Measurements from ENCODE around the gene SH3BGRL2.

DNA sequence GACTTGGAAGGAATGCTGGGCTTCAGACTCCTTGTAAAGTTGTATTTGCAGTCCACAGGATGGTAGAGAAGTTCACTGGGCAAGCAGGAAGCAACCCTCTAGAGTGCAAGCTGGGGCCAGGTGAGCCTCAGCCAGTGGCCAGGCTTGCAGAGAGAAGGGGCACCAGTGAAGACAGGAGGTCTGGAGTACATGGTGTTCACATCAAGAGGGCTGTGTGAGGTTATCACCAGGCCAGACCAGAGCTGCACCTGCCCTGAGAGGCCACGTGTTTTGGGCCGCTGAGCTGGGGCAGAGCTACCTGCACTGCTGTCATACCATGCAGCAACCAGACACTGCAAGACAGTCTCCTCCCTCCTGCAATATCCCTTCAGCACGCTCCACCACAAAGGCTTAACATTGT lies 79.0 kb downstream of the SH3BGRL2 start:
- no peak for TF ChIP-seq ZNF585B (tag by site-specific recombination; IDR thresholded peaks at IDR 0.05)
- TF ChIP-seq, protein P1, sequence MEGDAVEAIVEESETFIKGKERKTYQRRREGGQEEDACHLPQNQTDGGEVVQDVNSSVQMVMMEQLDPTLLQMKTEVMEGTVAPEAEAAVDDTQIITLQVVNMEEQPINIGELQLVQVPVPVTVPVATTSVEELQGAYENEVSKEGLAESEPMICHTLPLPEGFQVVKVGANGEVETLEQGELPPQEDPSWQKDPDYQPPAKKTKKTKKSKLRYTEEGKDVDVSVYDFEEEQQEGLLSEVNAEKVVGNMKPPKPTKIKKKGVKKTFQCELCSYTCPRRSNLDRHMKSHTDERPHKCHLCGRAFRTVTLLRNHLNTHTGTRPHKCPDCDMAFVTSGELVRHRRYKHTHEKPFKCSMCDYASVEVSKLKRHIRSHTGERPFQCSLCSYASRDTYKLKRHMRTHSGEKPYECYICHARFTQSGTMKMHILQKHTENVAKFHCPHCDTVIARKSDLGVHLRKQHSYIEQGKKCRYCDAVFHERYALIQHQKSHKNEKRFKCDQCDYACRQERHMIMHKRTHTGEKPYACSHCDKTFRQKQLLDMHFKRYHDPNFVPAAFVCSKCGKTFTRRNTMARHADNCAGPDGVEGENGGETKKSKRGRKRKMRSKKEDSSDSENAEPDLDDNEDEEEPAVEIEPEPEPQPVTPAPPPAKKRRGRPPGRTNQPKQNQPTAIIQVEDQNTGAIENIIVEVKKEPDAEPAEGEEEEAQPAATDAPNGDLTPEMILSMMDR (tag by site-specific recombination; IDR thresholded peaks at IDR 0.05), result no peak
- no peak for TF ChIP-seq GLI4 (tag by site-specific recombination; IDR thresholded peaks at IDR 0.05)
- TF ChIP-seq ZNF10 (tag by site-specific recombination; IDR thresholded peaks at IDR 0.05), result no peak
- TF ChIP-seq ZNF24 (tag by site-specific recombination; IDR thresholded peaks at IDR 0.05), result no peak
- TF ChIP-seq ZNF274 (IDR thresholded peaks at IDR 0.05; ENCODE audit: low read length), result no peak
- no peak for TF ChIP-seq ZNF274 (tag by site-specific recombination; IDR thresholded peaks at IDR 0.05; ENCODE audit: borderline replicate concordance)
- no peak for TF ChIP-seq GFI1B (tag by site-specific recombination; IDR thresholded peaks at IDR 0.05)
- no peak for TF ChIP-seq KLF16 (tag by site-specific recombination; IDR thresholded peaks at IDR 0.05)
- no peak for TF ChIP-seq ZNF140 (tag by site-specific recombination; IDR thresholded peaks at IDR 0.05)
- TF ChIP-seq, protein P2, sequence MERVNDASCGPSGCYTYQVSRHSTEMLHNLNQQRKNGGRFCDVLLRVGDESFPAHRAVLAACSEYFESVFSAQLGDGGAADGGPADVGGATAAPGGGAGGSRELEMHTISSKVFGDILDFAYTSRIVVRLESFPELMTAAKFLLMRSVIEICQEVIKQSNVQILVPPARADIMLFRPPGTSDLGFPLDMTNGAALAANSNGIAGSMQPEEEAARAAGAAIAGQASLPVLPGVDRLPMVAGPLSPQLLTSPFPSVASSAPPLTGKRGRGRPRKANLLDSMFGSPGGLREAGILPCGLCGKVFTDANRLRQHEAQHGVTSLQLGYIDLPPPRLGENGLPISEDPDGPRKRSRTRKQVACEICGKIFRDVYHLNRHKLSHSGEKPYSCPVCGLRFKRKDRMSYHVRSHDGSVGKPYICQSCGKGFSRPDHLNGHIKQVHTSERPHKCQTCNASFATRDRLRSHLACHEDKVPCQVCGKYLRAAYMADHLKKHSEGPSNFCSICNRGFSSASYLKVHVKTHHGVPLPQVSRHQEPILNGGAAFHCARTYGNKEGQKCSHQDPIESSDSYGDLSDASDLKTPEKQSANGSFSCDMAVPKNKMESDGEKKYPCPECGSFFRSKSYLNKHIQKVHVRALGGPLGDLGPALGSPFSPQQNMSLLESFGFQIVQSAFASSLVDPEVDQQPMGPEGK (tag by site-specific recombination; IDR thresholded peaks at IDR 0.05), result no peak
- TF ChIP-seq, protein P3, sequence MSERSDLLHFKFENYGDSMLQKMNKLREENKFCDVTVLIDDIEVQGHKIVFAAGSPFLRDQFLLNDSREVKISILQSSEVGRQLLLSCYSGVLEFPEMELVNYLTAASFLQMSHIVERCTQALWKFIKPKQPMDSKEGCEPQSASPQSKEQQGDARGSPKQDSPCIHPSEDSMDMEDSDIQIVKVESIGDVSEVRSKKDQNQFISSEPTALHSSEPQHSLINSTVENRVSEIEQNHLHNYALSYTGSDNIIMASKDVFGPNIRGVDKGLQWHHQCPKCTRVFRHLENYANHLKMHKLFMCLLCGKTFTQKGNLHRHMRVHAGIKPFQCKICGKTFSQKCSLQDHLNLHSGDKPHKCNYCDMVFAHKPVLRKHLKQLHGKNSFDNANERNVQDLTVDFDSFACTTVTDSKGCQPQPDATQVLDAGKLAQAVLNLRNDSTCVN (tag by site-specific recombination; optimal IDR thresholded peaks at IDR 0.05), result no peak
- TF ChIP-seq ZNF37A (tag by site-specific recombination; IDR thresholded peaks at IDR 0.05), result no peak
- no peak for TF ChIP-seq ZNF324 (tag by site-specific recombination; IDR thresholded peaks at IDR 0.05)
- TF ChIP-seq ZFP41 (tag by site-specific recombination; IDR thresholded peaks at IDR 0.05; ENCODE audit: borderline replicate concordance), result no peak
